Measurements from ENCODE around the gene LDLRAD2. TPM values are rescaled to one million over a fixed set of nuclear protein-coding genes. Genes with fewer than 3 reads are reported as not detected.

Gene LDLRAD2
- total RNA-seq, 1 experiment from 2014 or later: 1.0 TPM

- no peak overlapping the region for H3K4me2 ChIP-seq (ENCODE audit: insufficient read depth, insufficient read length, low read length)
Measured at GRCh38 chr1:21865943-21866706, 54.1 kb downstream of the LDLRAD2 start.

More at GRCh38 chr1:21865943-21866706, 54.1 kb downstream of the LDLRAD2 start:
- Histone ChIP-seq H2BK15ac (ENCODE audit: low read depth, low read length) (no peak overlapping the region), H3K14ac (ENCODE audit: insufficient read depth, low read length) (no peak overlapping the region; the same call in 1 of the 2 replicates), H4K20me1 (ENCODE audit: control insufficient read depth, insufficient read depth, insufficient read length) (peaks cover 2% of the 10 kb centered on the region), H3K27me3 (ENCODE audit: insufficient read depth, low read length) (no peaks in the 10 kb centered on the region), H2BK20ac (ENCODE audit: low read depth, low read length, poor library complexity, severe bottlenecking) (no peak overlapping the region), H3K4me1 (ENCODE audit: insufficient read depth, low read length) (peaks cover 7% of the 10 kb centered on the region; the same call in 1 of the 2 replicates), H3K56ac (ENCODE audit: insufficient read length, low read depth, low read length) (no peak overlapping the region), H3K9me3 (ENCODE audit: control insufficient read depth, low read depth, low read length) (no peaks in the 10 kb centered on the region), H3K27ac (ENCODE audit: insufficient read length, low read depth, low read length) (no peak overlapping the region), H3K79me2 (ENCODE audit: insufficient read depth, low read length) (no peaks in the 10 kb centered on the region), H3K4ac (ENCODE audit: low read depth, low read length) (no peak overlapping the region), H3T11ph (ENCODE audit: low read length) (no peak overlapping the region), H2AFZ (ENCODE audit: low read length) (no peak overlapping the region), H4K8ac (replicated peaks; ENCODE audit: insufficient read length, low read depth, low read length) (no peak overlapping the region), H2BK120ac (ENCODE audit: low read depth, low read length, poor library complexity, severe bottlenecking) (no peak overlapping the region), H4K5ac (ENCODE audit: insufficient read length, low read depth, low read length) (no peak overlapping the region), H3K23ac (ENCODE audit: insufficient read length, low read depth, low read length) (no peak overlapping the region), H3K9ac (ENCODE audit: extremely low read depth, insufficient read length, low read length) (no peak overlapping the region), H3K23me2 (ENCODE audit: insufficient read length, low read depth, low read length, poor library complexity, severe bottlenecking) (no peaks in the 10 kb centered on the region), H3K79me1 (ENCODE audit: insufficient read depth, low read depth, low read length, poor library complexity, severe bottlenecking) (no peaks in the 10 kb centered on the region), H4K91ac (ENCODE audit: insufficient read length, low read depth, low read length) (no peak overlapping the region), H3K18ac (ENCODE audit: insufficient read length, low read depth, low read length) (no peak overlapping the region), H2BK12ac (ENCODE audit: insufficient read length, low read depth, low read length) (no peak overlapping the region), H2AK5ac (ENCODE audit: insufficient read length, low read length) (no peak overlapping the region), H2BK5ac (ENCODE audit: insufficient read length, low read length) (no peak overlapping the region)
- peak; percentile 46; the same call in 2 of the 3 replicates for TF ChIP-seq CTCF (conservative IDR thresholded peaks at IDR 0.05)
- H3K4me3 Mint-ChIP-seq: no peak overlapping the region
- no peaks in the 10 kb centered on the region for H3K9me3 Mint-ChIP-seq
- peak; percentile 74 for DNase-seq
- peak overlapping the region in 2 of 3 experiments; percentile 41 to 54; a peak in 5 of 7 replicates for H3K27ac Mint-ChIP-seq
- H3K36me3 Mint-ChIP-seq (ENCODE audit: insufficient read depth in 1 of 3, low read depth in 3 of 3): peaks cover 24 to 50% (median 34%) of the 10 kb centered on the region in 3 experiments; a peak in 6 of 7 replicates
- WGBS (ENCODE audit: extremely low coverage, insufficient read length, low lambda C conversion rate): no CpG with 5 or more reads among the region's 11 CpGs
- H3K4me1 Mint-ChIP-seq: peaks cover 17 to 25% of the 10 kb centered on the region in 2 experiments
- H3K27me3 Mint-ChIP-seq (ENCODE audit: low read depth): no peaks in the 10 kb centered on the region
